ENCODE results near the gene RAP1GAP2. TPM values are rescaled to one million over a fixed set of nuclear protein-coding genes. Genes with fewer than 3 reads are reported as not detected.

Gene RAP1GAP2
- total RNA-seq, 1 donor from 2014 or later = 22.6 TPM

- H3K4me1 ChIP-seq = peaks cover 4% of the 10 kb centered on the region
Observed at GRCh38 chr17:2862197-2862596, 66.0 kb downstream of the RAP1GAP2 start.

GRCh38 chr17:2863204-2863603, 67.0 kb downstream of the RAP1GAP2 start:
- no peaks in the 10 kb centered on the region for H3K9me3 ChIP-seq
- no peak for DNase-seq (ENCODE audit: extremely low spot score in 2 of 2)
- no peaks in the 10 kb centered on the region for H3K36me3 ChIP-seq
- TF ChIP-seq CTCF (IDR thresholded peaks at IDR 0.05) (no peak), POLR2A (IDR thresholded peaks at IDR 0.05) (no peak), POLR2AphosphoS5 (IDR thresholded peaks at IDR 0.05; ENCODE audit: insufficient read depth in 1 of 2, low read depth in 1 of 2) (no peak)
- peaks cover 11% of the 10 kb centered on the region for H3K4me1 ChIP-seq
- no peaks in the 10 kb centered on the region for H3K27me3 ChIP-seq
- H3K4me3 ChIP-seq = no peak overlapping the region
- no peak overlapping the region for H3K27ac ChIP-seq
- intact Hi-C loops (cut with DNase I) = no loop called here

More at GRCh38 chr17:2862197-2862596, 66.0 kb downstream of the RAP1GAP2 start:
- TF ChIP-seq CTCF (IDR thresholded peaks at IDR 0.05) (no peak), POLR2A (IDR thresholded peaks at IDR 0.05) (no peak), POLR2AphosphoS5 (IDR thresholded peaks at IDR 0.05; ENCODE audit: insufficient read depth in 1 of 2, low read depth in 1 of 2) (no peak)
- Histone ChIP-seq H3K27me3 (no peaks in the 10 kb centered on the region), H3K36me3 (no peaks in the 10 kb centered on the region), H3K27ac (no peak overlapping the region), H3K9me3 (no peaks in the 10 kb centered on the region), H3K4me3 (no peak overlapping the region)
- intact Hi-C loops (cut with DNase I) = no loop called here
- DNase-seq (ENCODE audit: extremely low spot score in 2 of 2) = no peak

GRCh38 chr17:2865228-2865627, 69.0 kb downstream of the RAP1GAP2 start:
- intact Hi-C loops (cut with DNase I) = no loop called here
- no peak overlapping the region for H3K4me3 ChIP-seq
- no peak for DNase-seq (ENCODE audit: extremely low spot score in 2 of 2)

GRCh38 chr17:2867441-2868424, 71.5 kb downstream of the RAP1GAP2 start:
- H3K27ac ChIP-seq = no peak overlapping the region
- no peak overlapping the region for H3K4me3 ChIP-seq
- TF ChIP-seq POLR2AphosphoS5 (IDR thresholded peaks at IDR 0.05; ENCODE audit: insufficient read depth in 1 of 2, low read depth in 1 of 2) = no peak
- no peak for TF ChIP-seq CTCF (IDR thresholded peaks at IDR 0.05)
- TF ChIP-seq POLR2A (IDR thresholded peaks at IDR 0.05) = no peak
- DNase-seq (ENCODE audit: extremely low spot score in 2 of 2) = no peak
- H3K9me3 ChIP-seq = no peaks in the 10 kb centered on the region
- peaks cover 11% of the 10 kb centered on the region for H3K4me1 ChIP-seq
- no peaks in the 10 kb centered on the region for H3K27me3 ChIP-seq
- intact Hi-C loops (cut with DNase I) = no loop called here
- no peaks in the 10 kb centered on the region for H3K36me3 ChIP-seq

More at GRCh38 chr17:2865228-2865627, 69.0 kb downstream of the RAP1GAP2 start:
- H3K9me3 ChIP-seq = no peaks in the 10 kb centered on the region
- H3K36me3 ChIP-seq = no peaks in the 10 kb centered on the region
- H3K4me1 ChIP-seq = peaks cover 11% of the 10 kb centered on the region
- H3K27ac ChIP-seq = no peak overlapping the region
- no peaks in the 10 kb centered on the region for H3K27me3 ChIP-seq
- TF ChIP-seq POLR2AphosphoS5 (IDR thresholded peaks at IDR 0.05; ENCODE audit: insufficient read depth in 1 of 2, low read depth in 1 of 2) = no peak
- no peak for TF ChIP-seq CTCF (IDR thresholded peaks at IDR 0.05)
- TF ChIP-seq POLR2A (IDR thresholded peaks at IDR 0.05) = no peak

- peaks cover 11% of the 10 kb centered on the region for H3K4me1 ChIP-seq
- no peaks in the 10 kb centered on the region for H3K36me3 ChIP-seq
- no peaks in the 10 kb centered on the region for H3K27me3 ChIP-seq
- H3K27ac ChIP-seq = no peak overlapping the region
- no peak overlapping the region for H3K4me3 ChIP-seq
- DNase-seq (ENCODE audit: extremely low spot score in 2 of 2) = no peak
- no peak for TF ChIP-seq CTCF (IDR thresholded peaks at IDR 0.05)
- TF ChIP-seq POLR2A (IDR thresholded peaks at IDR 0.05) = no peak
- TF ChIP-seq POLR2AphosphoS5 (IDR thresholded peaks at IDR 0.05; ENCODE audit: insufficient read depth in 1 of 2, low read depth in 1 of 2) = no peak
- H3K9me3 ChIP-seq = no peaks in the 10 kb centered on the region
- intact Hi-C loops (cut with DNase I) = no loop called here
Observed at GRCh38 chr17:2869604-2870003, 73.4 kb downstream of the RAP1GAP2 start.
